Ishikawa (cell line): Measurements from ENCODE around the gene PLA2G4F.

Experiments
- CEBPB ChIP-seq: IDR thresholded peaks from 2 replicates; pipeline ENCODE4 v1.6.1; 2012
- CREB1 ChIP-seq: IDR thresholded peaks from 2 replicates; pipeline ENCODE4 v1.6.1; 2012; ENCODE audit warnings: low read depth
- EGR1 ChIP-seq: IDR thresholded peaks from 2 replicates; pipeline ENCODE4 v1.6.1; 2012
- EP300 ChIP-seq: IDR thresholded peaks from 2 replicates; pipeline ENCODE4 v1.6.1; 2012; ENCODE audit warnings: borderline replicate concordance
- FOXM1 ChIP-seq: IDR thresholded peaks from 2 replicates; pipeline ENCODE4 v1.6.1; 2012; ENCODE audit warnings: low read depth, borderline replicate concordance
- MAX ChIP-seq: IDR thresholded peaks from 2 replicates; pipeline ENCODE4 v1.6.1; 2012
- NFIC ChIP-seq: IDR thresholded peaks from 2 replicates; pipeline ENCODE4 v1.6.1; 2012
- RAD21 ChIP-seq: IDR thresholded peaks from 2 replicates; pipeline ENCODE4 v1.6.1; 2012; ENCODE audit warnings: low read depth
- REST ChIP-seq: IDR thresholded peaks from 2 replicates; pipeline ENCODE4 v1.6.1; 2012; ENCODE audit warnings: low read depth, mild to moderate bottlenecking
- TAF1 ChIP-seq: IDR thresholded peaks from 2 replicates; pipeline ENCODE4 v1.6.1; 2012; ENCODE audit warnings: low read depth, mild to moderate bottlenecking
- TCF12 ChIP-seq: IDR thresholded peaks from 2 replicates; pipeline ENCODE4 v1.6.1; 2012; ENCODE audit warnings: low read depth
- TEAD4 ChIP-seq: IDR thresholded peaks from 2 replicates; pipeline ENCODE4 v1.6.1; 2012
- USF1 ChIP-seq: IDR thresholded peaks from 2 replicates; pipeline ENCODE4 v1.6.1; 2012
- YY1 ChIP-seq: IDR thresholded peaks from 2 replicates; pipeline ENCODE4 v1.6.1; 2012; ENCODE audit warnings: low read depth
- ZBTB7A ChIP-seq: IDR thresholded peaks from 2 replicates; pipeline ENCODE4 v1.6.1; 2012; ENCODE audit warnings: low read depth

PLA2G4F gene

GRCh38 chr15:42185801-42186200, 29.4 kb upstream of the PLA2G4F start:
- TF ChIP-seq CREB1 (no peak), TAF1 (no peak), ZBTB7A (no peak), REST (no peak), MAX (no peak), RAD21 (no peak), TEAD4 (no peak), USF1 (no peak), EGR1 (no peak)

- TF ChIP-seq EP300 (no peak), EGR1 (no peak), RAD21 (no peak), TAF1 (no peak), CEBPB (no peak), YY1 (no peak), FOXM1 (no peak), REST (no peak), TEAD4 (no peak), MAX (no peak), CREB1 (no peak), ZBTB7A (no peak), USF1 (no peak), TCF12 (no peak), NFIC (no peak)
These were observed 28.3 kb upstream of the PLA2G4F start for GRCh38 chr15:42184736-42185135.

- TF ChIP-seq TCF12 (no peak), TAF1 (no peak), EGR1 (no peak), USF1 (no peak), FOXM1 (no peak)
These were observed 27.9 kb upstream of the PLA2G4F start for GRCh38 chr15:42184296-42184695.

- no peak for TF ChIP-seq TEAD4
These were observed 26.5 kb upstream of the PLA2G4F start for GRCh38 chr15:42182961-42183360.

- TF ChIP-seq NFIC (no peak), USF1 (no peak), EP300 (no peak), CREB1 (no peak), CEBPB (no peak), FOXM1 (no peak), EGR1 (no peak), ZBTB7A (no peak)
These were observed 26.0 kb upstream of the PLA2G4F start for GRCh38 chr15:42182328-42182886.

- TF ChIP-seq RAD21 = no peak
- no peak for TF ChIP-seq TEAD4
- TF ChIP-seq TAF1 = no peak
- TF ChIP-seq ZBTB7A = no peak
- no peak for TF ChIP-seq MAX
These were observed 21.6 kb upstream of the PLA2G4F start for GRCh38 chr15:42178056-42178455.
